Body of pancreas (tissue), 4 donors: ENCODE results near the gene CTRB2. TPM values are rescaled to one million over a fixed set of nuclear protein-coding genes. Genes with fewer than 3 reads are reported as not detected.

Experiments
- ATAC-seq: fragments of 150-250 bp; one replicate; pipeline ENCODE4 v1.9.1; 2016
- DNase-seq, 4 donors: peaks; one replicate each; pipeline ENCODE4 v3.0.0-alpha.2; 2019
- H3K27ac ChIP-seq, 4 donors: fragments of 200-600 bp; sonication (generic); 1 replicate in 3 of 4; 2 replicates in 1 of 4; pipeline versions ENCODE4 v1.5.1 to v1.6.1; 2016 to 2019; ENCODE audit warnings: mild to moderate bottlenecking in 1 of 4, mixed read lengths in 1 of 4, moderate library complexity in 1 of 4
- H3K27me3 ChIP-seq, 2 donors: fragments of 200-600 bp; sonication (generic); one replicate each; pipeline ENCODE4 v1.6.0; 2016; ENCODE audit warnings: mild to moderate bottlenecking in 1 of 2
- H3K36me3 ChIP-seq, 2 donors: fragments of 200-600 bp; sonication (generic); replicated peaks in 1 of 2; 2 replicates each; pipeline ENCODE4 v1.5.1; 2016; ENCODE audit warnings: low read depth in 2 of 2; ENCODE audit not compliant: insufficient read depth in 1 of 2
- H3K4me1 ChIP-seq: fragments of 200-600 bp; sonication (generic); one replicate; pipeline ENCODE4 v1.6.0; 2016
- H3K4me3 ChIP-seq, 2 donors: fragments of 200-600 bp; sonication (generic); 1 replicate in 1 of 2; 2 replicates in 1 of 2; pipeline ENCODE4 v1.5.1; 2016 to 2019
- H3K9me3 ChIP-seq, 3 donors: fragments of 200-600 bp; sonication (generic); 1 replicate in 2 of 3; 2 replicates in 1 of 3; pipeline ENCODE4 v1.5.1; 2016
- POLR2A ChIP-seq, 3 donors: fragments of 450-650 bp; IDR thresholded peaks; one replicate each; pipeline ENCODE4 v1.6.1; 2016; ENCODE audit warnings: antibody characterized with exemption in 3 of 3, mild to moderate bottlenecking in 2 of 3
- WGBS, 2 donors: methylation state at CpG; one replicate each; pipeline ENCODE4 v1.1.5; 2017; 5-methylcytosine and 5-hydroxymethylcytosine counted together
- intact Hi-C: fragments of 100-400 bp; cut with DNase I; formaldehyde crosslinking; loops from one replicate; pipeline ENCODE4 v1.15.1; 2023
- total RNA-seq, 2 donors: library from RNA; depleted of rRNA; stranded (reverse); fragments of >200 nt; gene quantifications; one replicate each; pipeline ENCODE4 v1.1.0, GENCODE V29; 2016
- TF ChIP-seq, protein P1 (sequence below), 7 experiments: fragments of 450-650 bp in 4 of 7; fragments of 200-600 bp in 3 of 7; sonication (generic) in 3 of 7; IDR thresholded peaks; one replicate each; pipeline ENCODE4 v1.5.1; 2016 to 2019; ENCODE audit warnings: antibody characterized with exemption in 7 of 7

Gene CTRB2
- total RNA-seq, 2 donors from 2014 or later = 18,538 to 32,261 TPM

DNA sequence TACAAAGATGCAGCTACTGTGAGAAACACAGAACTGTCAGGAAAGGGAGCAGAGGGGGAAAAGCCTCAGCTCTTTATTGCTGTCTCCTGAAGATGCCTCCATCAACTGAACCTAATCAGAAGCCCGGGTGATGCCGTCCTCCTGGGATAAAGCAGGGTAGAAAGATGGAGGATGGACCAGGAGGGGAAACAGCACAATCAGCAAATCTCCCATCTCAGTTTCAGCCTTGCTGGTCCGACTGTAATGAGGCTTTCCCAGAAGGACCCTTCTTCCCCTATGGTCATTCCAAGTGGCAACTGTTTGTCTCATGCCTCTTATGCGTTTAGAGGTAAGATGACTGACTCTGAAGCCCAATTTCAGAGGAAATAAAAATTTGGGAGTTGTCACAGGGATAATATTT is 34.4 kb downstream of the CTRB2 start:
- Histone ChIP-seq H3K9me3 (peaks cover 0 to 38% (median 0%) of the 10 kb centered on the region in 3 donors), H3K36me3 (peaks cover 0 to 5% of the 10 kb centered on the region in 2 donors), H3K27ac (no peak overlapping the region), H3K27me3 (no peaks in the 10 kb centered on the region), H3K4me1 (no peaks in the 10 kb centered on the region), H3K4me3 (no peak overlapping the region)
- WGBS, 2 donors = 94 to 100% methylated on average over 4 of the region's 4 CpGs
- intact Hi-C loops = no loop called here
- ATAC-seq (no peak), DNase-seq (no peak)
- TF ChIP-seq POLR2A (IDR thresholded peaks at IDR 0.05) = no peak

DNA sequence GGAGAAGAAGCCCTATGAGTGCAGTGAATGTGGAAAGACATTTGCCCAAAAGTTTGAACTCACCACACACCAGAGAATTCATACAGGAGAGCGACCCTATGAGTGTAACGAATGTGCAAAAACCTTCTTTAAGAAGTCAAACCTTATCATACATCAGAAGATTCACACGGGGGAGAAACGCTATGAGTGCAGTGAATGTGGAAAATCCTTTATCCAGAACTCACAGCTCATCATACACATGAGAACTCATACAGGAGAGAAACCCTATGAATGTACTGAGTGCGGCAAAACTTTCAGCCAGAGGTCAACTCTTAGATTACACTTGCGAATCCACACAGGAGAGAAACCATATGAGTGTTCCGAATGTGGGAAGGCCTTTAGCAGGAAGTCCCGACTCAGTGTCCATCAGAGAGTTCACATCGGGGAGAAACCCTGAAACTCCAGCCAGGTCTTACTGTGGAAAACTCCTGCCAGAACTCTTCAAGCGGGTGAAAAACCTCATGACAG is 37.0 kb downstream of the CTRB2 start:
- H3K4me3 ChIP-seq = no peak overlapping the region

DNA sequence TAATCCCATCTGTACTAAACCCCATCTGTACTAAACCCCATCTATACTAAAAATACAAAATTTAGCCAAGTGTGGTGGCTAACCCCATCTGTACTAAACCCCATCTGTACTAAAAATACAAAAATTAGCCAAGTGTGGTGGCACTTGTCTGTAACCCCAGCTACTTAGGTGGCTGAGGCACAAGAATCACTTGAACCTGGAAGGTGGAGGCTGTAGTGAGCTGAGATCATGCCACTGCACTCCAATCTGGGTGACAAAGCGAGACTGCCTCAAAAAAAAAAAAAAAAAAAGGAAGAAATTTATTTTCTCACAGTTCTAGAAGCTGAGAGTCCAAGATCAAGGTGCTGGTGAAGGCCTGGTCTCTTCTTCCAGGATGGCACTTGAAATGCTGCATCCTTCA is 46.6 kb downstream of the CTRB2 start:
- Histone ChIP-seq H3K36me3 (no peaks in the 10 kb centered on the region), H3K27me3 (no peaks in the 10 kb centered on the region), H3K27ac (no peak overlapping the region), H3K4me1 (no peaks in the 10 kb centered on the region), H3K9me3 (no peaks in the 10 kb centered on the region), H3K4me3 (no peak overlapping the region)
- 93 to 100% methylated on average over 1 of the region's 1 CpG for WGBS, 2 donors
- ATAC-seq (no peak), DNase-seq (no peak)
- intact Hi-C loops = no loop called here
- no peak for TF ChIP-seq POLR2A (IDR thresholded peaks at IDR 0.05)
- TF ChIP-seq, protein P1, sequence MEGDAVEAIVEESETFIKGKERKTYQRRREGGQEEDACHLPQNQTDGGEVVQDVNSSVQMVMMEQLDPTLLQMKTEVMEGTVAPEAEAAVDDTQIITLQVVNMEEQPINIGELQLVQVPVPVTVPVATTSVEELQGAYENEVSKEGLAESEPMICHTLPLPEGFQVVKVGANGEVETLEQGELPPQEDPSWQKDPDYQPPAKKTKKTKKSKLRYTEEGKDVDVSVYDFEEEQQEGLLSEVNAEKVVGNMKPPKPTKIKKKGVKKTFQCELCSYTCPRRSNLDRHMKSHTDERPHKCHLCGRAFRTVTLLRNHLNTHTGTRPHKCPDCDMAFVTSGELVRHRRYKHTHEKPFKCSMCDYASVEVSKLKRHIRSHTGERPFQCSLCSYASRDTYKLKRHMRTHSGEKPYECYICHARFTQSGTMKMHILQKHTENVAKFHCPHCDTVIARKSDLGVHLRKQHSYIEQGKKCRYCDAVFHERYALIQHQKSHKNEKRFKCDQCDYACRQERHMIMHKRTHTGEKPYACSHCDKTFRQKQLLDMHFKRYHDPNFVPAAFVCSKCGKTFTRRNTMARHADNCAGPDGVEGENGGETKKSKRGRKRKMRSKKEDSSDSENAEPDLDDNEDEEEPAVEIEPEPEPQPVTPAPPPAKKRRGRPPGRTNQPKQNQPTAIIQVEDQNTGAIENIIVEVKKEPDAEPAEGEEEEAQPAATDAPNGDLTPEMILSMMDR (IDR thresholded peaks at IDR 0.05) = no peak

More for the DNA sequence above, 37.0 kb downstream of the CTRB2 start:
- intact Hi-C loops = no loop called here
- Histone ChIP-seq H3K36me3 (peaks cover 0 to 8% of the 10 kb centered on the region in 2 donors), H3K9me3 (peaks cover 0 to 28% (median 0%) of the 10 kb centered on the region in 3 donors), H3K27ac (no peak overlapping the region), H3K27me3 (no peaks in the 10 kb centered on the region), H3K4me1 (no peaks in the 10 kb centered on the region)
- 95 to 97% methylated on average over 10 of the region's 10 CpGs for WGBS, 2 donors
- ATAC-seq (no peak), DNase-seq (no peak)
- TF ChIP-seq, protein P1 (IDR thresholded peaks at IDR 0.05) = no peak
- TF ChIP-seq POLR2A (IDR thresholded peaks at IDR 0.05) = no peak

Other genes starting within 250 kb of the CTRB2 start
- 10 to 100 TPM; 29.6 to 59.3 TPM for gene WDR59, start 222.0 kb downstream of the CTRB2 start, total RNA-seq
- gene ZNRF1, start 208.1 kb downstream of the CTRB2 start, total RNA-seq = 10 to 100 TPM in 1 of 2 donors, 1 to 10 TPM in 1; 9.3 to 21.4 TPM
- gene LDHD, start 90.4 kb downstream of the CTRB2 start, total RNA-seq = 10 to 100 TPM; 27.7 to 28.3 TPM
- gene ZFP1, start 58.6 kb downstream of the CTRB2 start, total RNA-seq = 1 to 10 TPM; 1.6 to 3.4 TPM
- gene CTRB1, start 11.8 kb upstream of the CTRB2 start, total RNA-seq = over 10,000 TPM; 14,932 to 20,352 TPM
- 10 to 100 TPM; 61.0 to 72.8 TPM for gene BCAR1, start 44.5 kb upstream of the CTRB2 start, total RNA-seq
- gene CFDP1, start 226.3 kb upstream of the CTRB2 start, total RNA-seq = 10 to 100 TPM; 34.0 to 65.3 TPM